HEK293 (cell line): Measurements from ENCODE around the gene RPL23.

Experiments
- AEBP2 ChIP-seq: fragments of 450-650 bp; formaldehyde crosslinking; IDR thresholded peaks from 2 replicates; pipeline ENCODE4 v1.5.1; 2016; ENCODE audit warnings: missing biosample characterization, missing genetic modification characterization, borderline replicate concordance
- BCL11A ChIP-seq: fragments of 450-650 bp; formaldehyde crosslinking; IDR thresholded peaks from 2 replicates; pipeline ENCODE4 v1.5.1; 2016; ENCODE audit warnings: low read depth, missing biosample characterization, missing genetic modification characterization
- BCL11B ChIP-seq: fragments of 450-650 bp; formaldehyde crosslinking; IDR thresholded peaks from 2 replicates; pipeline ENCODE4 v1.5.1; 2016; ENCODE audit warnings: low read depth, missing biosample characterization, missing genetic modification characterization
- HOXC10 ChIP-seq: sonication (generic); formaldehyde crosslinking; IDR thresholded peaks from 2 replicates; pipeline ENCODE4 v1.8.1; 2023; ENCODE audit warnings: mild to moderate bottlenecking, missing genetic modification reagents
- KLF10 ChIP-seq: fragments of 450-650 bp; IDR thresholded peaks from 2 replicates; pipeline ENCODE4 v1.5.1; 2018; ENCODE audit warnings: missing biosample characterization, mild to moderate bottlenecking, missing genetic modification characterization
- MEIS1 ChIP-seq: sonication (generic); formaldehyde crosslinking; IDR thresholded peaks from 2 replicates; pipeline ENCODE4 v1.8.1; 2022; ENCODE audit warnings: missing genetic modification reagents, mild to moderate bottlenecking, borderline replicate concordance
- REST ChIP-seq: fragments of 450-650 bp; formaldehyde crosslinking; IDR thresholded peaks from 2 replicates; pipeline ENCODE4 v1.5.1; 2016; ENCODE audit warnings: missing biosample characterization, missing genetic modification characterization
- SP3 ChIP-seq: fragments of 450-650 bp; formaldehyde crosslinking; IDR thresholded peaks from 2 replicates; pipeline ENCODE4 v1.5.1; 2016; ENCODE audit warnings: missing biosample characterization, missing genetic modification characterization
- ZEB2 ChIP-seq: fragments of 450-650 bp; formaldehyde crosslinking; IDR thresholded peaks from 2 replicates; pipeline ENCODE4 v1.5.1; 2016; ENCODE audit warnings: missing biosample characterization, missing genetic modification characterization
- ZFP3 ChIP-seq: fragments of 450-650 bp; formaldehyde crosslinking; IDR thresholded peaks from 2 replicates; pipeline ENCODE4 v1.5.1; 2016; ENCODE audit warnings: low read depth, missing biosample characterization, missing genetic modification characterization
- ZFP41 ChIP-seq: fragments of 450-650 bp; formaldehyde crosslinking; IDR thresholded peaks from 2 replicates; pipeline ENCODE4 v1.5.1; 2016; ENCODE audit warnings: missing biosample characterization, missing genetic modification characterization, borderline replicate concordance
- ZNF202 ChIP-seq: fragments of 450-650 bp; formaldehyde crosslinking; IDR thresholded peaks from 2 replicates; pipeline ENCODE4 v1.5.1; 2016; ENCODE audit warnings: missing biosample characterization, missing genetic modification characterization, borderline replicate concordance
- ZNF239 ChIP-seq: fragments of 450-650 bp; formaldehyde crosslinking; IDR thresholded peaks from 2 replicates; pipeline ENCODE4 v1.5.1; 2016; ENCODE audit warnings: missing biosample characterization, missing genetic modification characterization
- ZNF398 ChIP-seq: fragments of 450-650 bp; formaldehyde crosslinking; IDR thresholded peaks from 2 replicates; pipeline ENCODE4 v1.5.1; 2017; ENCODE audit warnings: missing biosample characterization, missing genetic modification characterization
- ZNF530 ChIP-seq: fragments of 450-650 bp; formaldehyde crosslinking; IDR thresholded peaks from 2 replicates; pipeline ENCODE4 v1.5.1; 2016; ENCODE audit warnings: low read depth, missing biosample characterization, missing genetic modification characterization
- ZNF624 ChIP-seq: fragments of 450-650 bp; formaldehyde crosslinking; IDR thresholded peaks from 2 replicates; pipeline ENCODE4 v1.5.1; 2017; ENCODE audit warnings: missing biosample characterization, missing genetic modification characterization
- ZNF677 ChIP-seq: fragments of 450-650 bp; IDR thresholded peaks from 2 replicates; pipeline ENCODE4 v1.5.0; 2018; ENCODE audit warnings: missing biosample characterization, mild to moderate bottlenecking, missing genetic modification characterization, moderate library complexity
- ZNF692 ChIP-seq: fragments of 450-650 bp; formaldehyde crosslinking; IDR thresholded peaks from 2 replicates; pipeline ENCODE4 v1.5.1; 2016; ENCODE audit warnings: missing biosample characterization, missing genetic modification characterization
- ZNF701 ChIP-seq: fragments of 450-650 bp; formaldehyde crosslinking; IDR thresholded peaks from 2 replicates; pipeline ENCODE4 v1.5.1; 2016; ENCODE audit warnings: missing biosample characterization, missing genetic modification characterization
- ZNF76 ChIP-seq: fragments of 450-650 bp; formaldehyde crosslinking; IDR thresholded peaks from 2 replicates; pipeline ENCODE4; 2016; ENCODE audit warnings: low read depth, missing biosample characterization, missing genetic modification characterization, borderline replicate concordance
- ZNF843 ChIP-seq: fragments of 450-650 bp; formaldehyde crosslinking; IDR thresholded peaks from 2 replicates; pipeline ENCODE4 v1.5.1; 2016; ENCODE audit warnings: missing biosample characterization, missing genetic modification characterization
- TF ChIP-seq, protein P1 (sequence below): fragments of 450-650 bp; formaldehyde crosslinking; IDR thresholded peaks from 2 replicates; pipeline ENCODE4 v1.5.1; 2016; ENCODE audit warnings: missing biosample characterization, missing genetic modification characterization, borderline replicate concordance

Gene RPL23

GRCh38 chr17:38870259-38871165 lies 17.0 kb upstream of the RPL23 start (continued):
- TF ChIP-seq ZNF692 (tag by site-specific recombination) (no peak; the same call in 1 of the 2 replicates), ZNF76 (tag by site-specific recombination) (no peak; the same call in 1 of the 2 replicates), KLF10 (tag by site-specific recombination) (no peak), ZNF701 (peak; percentile 70), BCL11A (no peak; the same call in 1 of the 2 replicates), REST (tag by site-specific recombination) (peak; percentile 51; the same call in 1 of the 2 replicates), ZFP41 (tag by site-specific recombination) (no peak), ZNF530 (tag by site-specific recombination) (no peak), ZFP3 (tag by site-specific recombination) (no peak), ZNF398 (tag by site-specific recombination) (peak; percentile 95), AEBP2 (tag by site-specific recombination) (no peak), SP3 (peak; percentile 78), ZNF202 (tag by site-specific recombination) (no peak), ZNF677 (tag by site-specific recombination) (no peak), ZNF624 (tag by site-specific recombination) (no peak), ZNF239 (tag by site-specific recombination) (no peak), ZNF843 (tag by site-specific recombination) (no peak; the same call in 1 of the 2 replicates), BCL11B (0 out of 2 replicates have a peak, but pooled peaks have one; percentile 8), MEIS1 (CRISPR knock-in tag) (no peak), ZEB2 (tag by site-specific recombination) (peak; percentile 22; the same call in 1 of the 2 replicates), HOXC10 (CRISPR knock-in tag) (no peak)
- TF ChIP-seq, protein P1, sequence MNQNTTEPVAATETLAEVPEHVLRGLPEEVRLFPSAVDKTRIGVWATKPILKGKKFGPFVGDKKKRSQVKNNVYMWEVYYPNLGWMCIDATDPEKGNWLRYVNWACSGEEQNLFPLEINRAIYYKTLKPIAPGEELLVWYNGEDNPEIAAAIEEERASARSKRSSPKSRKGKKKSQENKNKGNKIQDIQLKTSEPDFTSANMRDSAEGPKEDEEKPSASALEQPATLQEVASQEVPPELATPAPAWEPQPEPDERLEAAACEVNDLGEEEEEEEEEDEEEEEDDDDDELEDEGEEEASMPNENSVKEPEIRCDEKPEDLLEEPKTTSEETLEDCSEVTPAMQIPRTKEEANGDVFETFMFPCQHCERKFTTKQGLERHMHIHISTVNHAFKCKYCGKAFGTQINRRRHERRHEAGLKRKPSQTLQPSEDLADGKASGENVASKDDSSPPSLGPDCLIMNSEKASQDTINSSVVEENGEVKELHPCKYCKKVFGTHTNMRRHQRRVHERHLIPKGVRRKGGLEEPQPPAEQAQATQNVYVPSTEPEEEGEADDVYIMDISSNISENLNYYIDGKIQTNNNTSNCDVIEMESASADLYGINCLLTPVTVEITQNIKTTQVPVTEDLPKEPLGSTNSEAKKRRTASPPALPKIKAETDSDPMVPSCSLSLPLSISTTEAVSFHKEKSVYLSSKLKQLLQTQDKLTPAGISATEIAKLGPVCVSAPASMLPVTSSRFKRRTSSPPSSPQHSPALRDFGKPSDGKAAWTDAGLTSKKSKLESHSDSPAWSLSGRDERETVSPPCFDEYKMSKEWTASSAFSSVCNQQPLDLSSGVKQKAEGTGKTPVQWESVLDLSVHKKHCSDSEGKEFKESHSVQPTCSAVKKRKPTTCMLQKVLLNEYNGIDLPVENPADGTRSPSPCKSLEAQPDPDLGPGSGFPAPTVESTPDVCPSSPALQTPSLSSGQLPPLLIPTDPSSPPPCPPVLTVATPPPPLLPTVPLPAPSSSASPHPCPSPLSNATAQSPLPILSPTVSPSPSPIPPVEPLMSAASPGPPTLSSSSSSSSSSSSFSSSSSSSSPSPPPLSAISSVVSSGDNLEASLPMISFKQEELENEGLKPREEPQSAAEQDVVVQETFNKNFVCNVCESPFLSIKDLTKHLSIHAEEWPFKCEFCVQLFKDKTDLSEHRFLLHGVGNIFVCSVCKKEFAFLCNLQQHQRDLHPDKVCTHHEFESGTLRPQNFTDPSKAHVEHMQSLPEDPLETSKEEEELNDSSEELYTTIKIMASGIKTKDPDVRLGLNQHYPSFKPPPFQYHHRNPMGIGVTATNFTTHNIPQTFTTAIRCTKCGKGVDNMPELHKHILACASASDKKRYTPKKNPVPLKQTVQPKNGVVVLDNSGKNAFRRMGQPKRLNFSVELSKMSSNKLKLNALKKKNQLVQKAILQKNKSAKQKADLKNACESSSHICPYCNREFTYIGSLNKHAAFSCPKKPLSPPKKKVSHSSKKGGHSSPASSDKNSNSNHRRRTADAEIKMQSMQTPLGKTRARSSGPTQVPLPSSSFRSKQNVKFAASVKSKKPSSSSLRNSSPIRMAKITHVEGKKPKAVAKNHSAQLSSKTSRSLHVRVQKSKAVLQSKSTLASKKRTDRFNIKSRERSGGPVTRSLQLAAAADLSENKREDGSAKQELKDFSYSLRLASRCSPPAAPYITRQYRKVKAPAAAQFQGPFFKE (tag by site-specific recombination), result no peak
